Stimulated activated CD4-positive, alpha-beta T cell treated with anti-CD3 and anti-CD28 coated beads, Interleukin-4, amount 100 ng/mL, for 48 hours (primary cell): ENCODE measurements around the gene DCUN1D3.
"Not testable (repeated sequence)": the region's sequence is repeated elsewhere in the genome, so short reads cannot be mapped to it uniquely, and the experiment has no call there.

Experiments
- DNase-seq, 2 donors: peaks; one replicate each; pipeline ENCODE4 v3.0.0-alpha.2; 2020; ENCODE audit warnings: low read depth in 2 of 2

DCUN1D3 gene

GRCh38 chr16:20862162-20862960 is 37.8 kb downstream of the DCUN1D3 start:
- no peak for DNase-seq

- not testable (repeated sequence) for DNase-seq
These were observed 39.2 kb downstream of the DCUN1D3 start for GRCh38 chr16:20860995-20861394.

GRCh38 chr16:20860361-20860760 is 39.8 kb downstream of the DCUN1D3 start:
- DNase-seq, result no peak

- no peak for DNase-seq
These were observed 40.5 kb downstream of the DCUN1D3 start for GRCh38 chr16:20859699-20860098.

GRCh38 chr16:20859229-20859628 is 40.9 kb downstream of the DCUN1D3 start:
- no peak for DNase-seq

GRCh38 chr16:20857281-20857680 is 42.9 kb downstream of the DCUN1D3 start:
- no peak for DNase-seq

- no peak for DNase-seq
These were observed 45.2 kb downstream of the DCUN1D3 start for GRCh38 chr16:20854963-20855362.

- DNase-seq, result no peak
These were observed 46.1 kb downstream of the DCUN1D3 start for GRCh38 chr16:20853981-20854620.

GRCh38 chr16:20853143-20853542 is 47.0 kb downstream of the DCUN1D3 start:
- no peak for DNase-seq

GRCh38 chr16:20851601-20852000 is 48.6 kb downstream of the DCUN1D3 start:
- no peak for DNase-seq

- no peak for DNase-seq
These were observed 49.2 kb downstream of the DCUN1D3 start for GRCh38 chr16:20850981-20851380.

GRCh38 chr16:20849589-20850390 is 50.4 kb downstream of the DCUN1D3 start:
- DNase-seq, result peak; percentile 50 to 55

GRCh38 chr16:20847550-20847949 is 52.6 kb downstream of the DCUN1D3 start:
- DNase-seq, result no peak

- DNase-seq, result no peak
These were observed 53.6 kb downstream of the DCUN1D3 start for GRCh38 chr16:20846551-20846950.

- DNase-seq, result no peak
These were observed 54.1 kb downstream of the DCUN1D3 start for GRCh38 chr16:20846030-20846429.

GRCh38 chr16:20844588-20844987 is 55.6 kb downstream of the DCUN1D3 start:
- DNase-seq, result no peak

- no peak for DNase-seq
These were observed 56.1 kb downstream of the DCUN1D3 start for GRCh38 chr16:20844054-20844453.

- DNase-seq, result no peak
These were observed 60.7 kb downstream of the DCUN1D3 start for GRCh38 chr16:20839504-20839903.

- DNase-seq, result no peak
These were observed 61.9 kb downstream of the DCUN1D3 start for GRCh38 chr16:20838240-20838639.

- DNase-seq, result no peak
These were observed 67.1 kb downstream of the DCUN1D3 start for GRCh38 chr16:20833086-20833485.

- no peak for DNase-seq
These were observed 69.8 kb downstream of the DCUN1D3 start for GRCh38 chr16:20830372-20830771.

- DNase-seq, result no peak
These were observed 70.6 kb downstream of the DCUN1D3 start for GRCh38 chr16:20829536-20829935.
